Loucy (cell line): ENCODE data around the gene ENTPD3.

Source experiments
- H2AFZ ChIP-seq: fragments of 200-600 bp; sonication (generic); 2 replicates; pipeline ENCODE4 v1.6.0; 2016; ENCODE audit warnings: antibody characterized with exemption, mild to moderate bottlenecking, low read length, moderate library complexity
- H3F3A ChIP-seq: fragments of 200-600 bp; 2 replicates; pipeline ENCODE4 v1.6.0; 2016; ENCODE audit warnings: antibody characterized with exemption, low read depth, mild to moderate bottlenecking
- H3K27me3 ChIP-seq: fragments of 200-600 bp; sonication (generic); 2 replicates; pipeline ENCODE4 v1.6.1; 2014; ENCODE audit warnings: low read length, mild to moderate bottlenecking; ENCODE audit not compliant: insufficient read depth, poor library complexity, severe bottlenecking
- H3K36me3 ChIP-seq: fragments of 200-600 bp; sonication (generic); 2 replicates; pipeline ENCODE4 v1.6.1; 2016; ENCODE audit warnings: low read length; ENCODE audit not compliant: insufficient read depth
- H3K4me1 ChIP-seq: fragments of 200-600 bp; sonication (generic); 2 replicates; pipeline ENCODE4 v1.5.1; 2014; ENCODE audit warnings: low read length, mild to moderate bottlenecking; ENCODE audit not compliant: insufficient read depth, poor library complexity, severe bottlenecking
- H3K4me2 ChIP-seq: fragments of 200-600 bp; sonication (generic); 2 replicates; pipeline ENCODE4 v1.6.0; 2014; ENCODE audit warnings: antibody characterized with exemption, low read length, low read depth, mild to moderate bottlenecking; ENCODE audit not compliant: poor library complexity, severe bottlenecking
- H3K4me3 ChIP-seq: fragments of 200-600 bp; sonication (generic); 2 replicates; pipeline ENCODE4 v1.5.1; 2014; ENCODE audit warnings: low read length, mild to moderate bottlenecking, mixed read lengths; ENCODE audit not compliant: poor library complexity, severe bottlenecking
- H3K79me2 ChIP-seq: fragments of 200-600 bp; sonication (generic); 2 replicates; pipeline ENCODE4 v1.6.1; 2014; ENCODE audit warnings: low read length; ENCODE audit not compliant: insufficient read depth
- H3K9ac ChIP-seq: fragments of 200-600 bp; sonication (generic); 2 replicates; pipeline ENCODE4 v1.6.0; 2014; ENCODE audit warnings: mild to moderate bottlenecking, low read depth, low read length, moderate library complexity; ENCODE audit not compliant: poor library complexity, severe bottlenecking
- H3K9me2 ChIP-seq: fragments of 200-600 bp; sonication (generic); replicated peaks from 2 replicates; pipeline ENCODE4 v1.6.1; 2016; ENCODE audit warnings: low read depth, low read length, mixed read lengths
- H3K9me3 ChIP-seq: fragments of 200-600 bp; sonication (generic); 2 replicates; pipeline ENCODE4 v1.6.1; 2014; ENCODE audit warnings: mild to moderate bottlenecking, antibody characterized with exemption, low read length, low read depth; ENCODE audit not compliant: insufficient read depth
- H4K20me1 ChIP-seq: fragments of 200-600 bp; sonication (generic); 2 replicates; pipeline ENCODE4 v1.6.0; 2014; ENCODE audit warnings: antibody characterized with exemption, low read length, mild to moderate bottlenecking; ENCODE audit not compliant: insufficient read depth, poor library complexity, severe bottlenecking
- CTCF ChIP-seq: fragments of 200-600 bp; sonication (generic); conservative IDR thresholded peaks from 2 replicates; pipeline ENCODE4 v1.5.1; 2014; ENCODE audit warnings: mild to moderate bottlenecking, antibody characterized with exemption, low read length
- EZH2phosphoT487 ChIP-seq: fragments of 200-600 bp; IDR thresholded peaks from 2 replicates; pipeline ENCODE4 v1.6.1; 2018; ENCODE audit warnings: antibody characterized with exemption, mild to moderate bottlenecking, moderate library complexity, borderline replicate concordance

Gene ENTPD3

GRCh38 chr3:40358454-40358853 is 28.5 kb upstream of the ENTPD3 start:
- no peaks in the 10 kb centered on the region for H3K36me3 ChIP-seq
- H3K79me2 ChIP-seq = no peaks in the 10 kb centered on the region
- H3K9me3 ChIP-seq = no peaks in the 10 kb centered on the region
- H3F3A ChIP-seq = no peaks in the 10 kb centered on the region
- H4K20me1 ChIP-seq = no peaks in the 10 kb centered on the region
- no peak overlapping the region for H3K9ac ChIP-seq
- no peaks in the 10 kb centered on the region for H3K27me3 ChIP-seq
- no peak for TF ChIP-seq CTCF
- TF ChIP-seq EZH2phosphoT487 = no peak
- no peak overlapping the region for H3K4me2 ChIP-seq
- H3K4me3 ChIP-seq = no peak overlapping the region
- H3K4me1 ChIP-seq = no peaks in the 10 kb centered on the region
- H2AFZ ChIP-seq = no peak overlapping the region
- no peaks in the 10 kb centered on the region for H3K9me2 ChIP-seq

GRCh38 chr3:40363674-40364073 is 23.3 kb upstream of the ENTPD3 start:
- TF ChIP-seq CTCF (no peak), EZH2phosphoT487 (no peak)
- H4K20me1 ChIP-seq = no peaks in the 10 kb centered on the region
- H2AFZ ChIP-seq = no peak overlapping the region
- H3K4me1 ChIP-seq = no peaks in the 10 kb centered on the region
- no peak overlapping the region for H3K4me3 ChIP-seq
- no peaks in the 10 kb centered on the region for H3K36me3 ChIP-seq
- H3K9ac ChIP-seq = no peak overlapping the region
- no peak overlapping the region for H3K4me2 ChIP-seq
- H3K27me3 ChIP-seq = no peaks in the 10 kb centered on the region
- no peaks in the 10 kb centered on the region for H3K9me2 ChIP-seq
- H3K9me3 ChIP-seq = no peaks in the 10 kb centered on the region
- H3F3A ChIP-seq = no peaks in the 10 kb centered on the region
- H3K79me2 ChIP-seq = no peaks in the 10 kb centered on the region

- H3K4me3 ChIP-seq = no peak overlapping the region
- no peaks in the 10 kb centered on the region for H3K79me2 ChIP-seq
- TF ChIP-seq CTCF (no peak), EZH2phosphoT487 (no peak)
- no peak overlapping the region for H3K4me2 ChIP-seq
- H2AFZ ChIP-seq = no peak overlapping the region
- H3K36me3 ChIP-seq = no peaks in the 10 kb centered on the region
- no peaks in the 10 kb centered on the region for H3K27me3 ChIP-seq
- no peaks in the 10 kb centered on the region for H4K20me1 ChIP-seq
- no peaks in the 10 kb centered on the region for H3K9me2 ChIP-seq
- H3F3A ChIP-seq = no peaks in the 10 kb centered on the region
- H3K4me1 ChIP-seq = no peaks in the 10 kb centered on the region
- H3K9ac ChIP-seq = no peak overlapping the region
- H3K9me3 ChIP-seq = no peaks in the 10 kb centered on the region
Observed at GRCh38 chr3:40366203-40367162, 20.5 kb upstream of the ENTPD3 start.
